Gastroesophageal sphincter (tissue), 3 donors: ENCODE measurements around the gene STRIP2.

Experiments
- POLR2A ChIP-seq, 2 donors: fragments of 450-650 bp; IDR thresholded peaks; one replicate each; pipeline ENCODE4 v1.6.1; 2017; ENCODE audit warnings: antibody characterized with exemption in 2 of 2, mild to moderate bottlenecking in 2 of 2, moderate library complexity in 1 of 2
- TF ChIP-seq, protein P1 (sequence below), 4 experiments: fragments of 200-600 bp in 2 of 4; fragments of 450-650 bp in 2 of 4; sonication (generic) in 1 of 4; IDR thresholded peaks; one replicate each; pipeline ENCODE4 v1.5.1; 2017 to 2019; ENCODE audit warnings: antibody characterized with exemption in 4 of 4, mild to moderate bottlenecking in 2 of 4, moderate library complexity in 2 of 4

DNA sequence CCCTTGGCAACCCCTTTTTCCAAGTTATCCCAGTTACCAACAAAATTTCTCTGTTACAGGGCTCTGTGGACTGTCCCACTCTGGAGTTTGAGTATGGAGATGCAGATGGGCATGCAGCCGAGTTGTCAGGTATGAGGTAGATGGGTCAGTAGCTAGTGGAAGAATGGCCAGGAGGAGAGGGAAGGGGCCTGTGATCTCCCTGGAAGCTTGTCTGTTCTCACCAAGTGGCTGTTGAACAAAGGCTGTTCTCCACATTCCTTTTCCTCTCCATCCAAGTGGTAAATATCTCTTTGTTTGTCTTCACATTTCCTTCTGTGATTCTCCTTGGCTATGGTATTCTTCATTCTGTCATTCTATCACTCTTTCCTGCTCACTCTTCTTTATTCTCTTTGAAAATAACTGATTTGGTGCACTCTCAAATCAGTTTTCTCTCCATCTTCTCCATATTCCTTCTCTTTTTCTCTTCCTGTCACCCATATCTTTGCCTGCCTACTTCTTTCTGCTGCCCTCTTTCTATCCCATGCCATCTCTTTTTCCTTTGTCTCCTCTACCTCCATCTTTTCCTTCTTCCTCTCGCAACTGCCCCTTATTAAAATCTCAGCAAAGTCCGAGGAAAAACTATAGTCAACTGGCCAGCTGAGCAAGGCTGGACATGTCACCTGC lies 5.9 kb downstream of the STRIP2 start:
- TF ChIP-seq, protein P1, sequence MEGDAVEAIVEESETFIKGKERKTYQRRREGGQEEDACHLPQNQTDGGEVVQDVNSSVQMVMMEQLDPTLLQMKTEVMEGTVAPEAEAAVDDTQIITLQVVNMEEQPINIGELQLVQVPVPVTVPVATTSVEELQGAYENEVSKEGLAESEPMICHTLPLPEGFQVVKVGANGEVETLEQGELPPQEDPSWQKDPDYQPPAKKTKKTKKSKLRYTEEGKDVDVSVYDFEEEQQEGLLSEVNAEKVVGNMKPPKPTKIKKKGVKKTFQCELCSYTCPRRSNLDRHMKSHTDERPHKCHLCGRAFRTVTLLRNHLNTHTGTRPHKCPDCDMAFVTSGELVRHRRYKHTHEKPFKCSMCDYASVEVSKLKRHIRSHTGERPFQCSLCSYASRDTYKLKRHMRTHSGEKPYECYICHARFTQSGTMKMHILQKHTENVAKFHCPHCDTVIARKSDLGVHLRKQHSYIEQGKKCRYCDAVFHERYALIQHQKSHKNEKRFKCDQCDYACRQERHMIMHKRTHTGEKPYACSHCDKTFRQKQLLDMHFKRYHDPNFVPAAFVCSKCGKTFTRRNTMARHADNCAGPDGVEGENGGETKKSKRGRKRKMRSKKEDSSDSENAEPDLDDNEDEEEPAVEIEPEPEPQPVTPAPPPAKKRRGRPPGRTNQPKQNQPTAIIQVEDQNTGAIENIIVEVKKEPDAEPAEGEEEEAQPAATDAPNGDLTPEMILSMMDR (IDR thresholded peaks at IDR 0.05): no peak
- TF ChIP-seq POLR2A (IDR thresholded peaks at IDR 0.05): no peak
